GM18909 (cell line): Measurements from ENCODE around the gene ST8SIA3.

Experiments used
- ATAC-seq: cut with Tn5 transposase; IDR thresholded peaks from one replicate; pipeline ENCODE4 v1.9.1; 2021; ENCODE audit warnings: mild to moderate bottlenecking; ENCODE audit not compliant: unreplicated experiment, poor library complexity

ST8SIA3 gene

DNA sequence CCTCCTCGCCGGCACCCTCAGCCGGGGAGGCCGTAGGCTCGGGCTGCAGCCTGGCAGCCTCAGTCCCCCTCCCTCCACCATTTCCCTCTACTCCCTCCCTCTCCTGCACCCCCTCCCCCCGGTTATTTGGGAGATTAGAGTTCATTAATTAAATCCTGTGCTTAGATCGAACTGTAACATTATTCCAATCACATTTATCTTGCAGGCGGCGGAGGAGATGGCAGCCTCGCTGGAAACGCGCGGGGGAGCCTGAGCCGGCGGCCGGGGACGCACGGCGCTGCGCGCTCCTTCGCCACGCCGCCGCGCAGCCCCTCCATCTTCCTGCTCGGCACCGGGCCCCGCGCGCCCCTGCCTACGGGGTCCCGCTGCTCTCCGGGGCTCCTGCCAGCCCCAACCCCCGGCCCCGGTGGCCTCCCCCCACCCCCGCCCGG lies at the start of gene ST8SIA3:
Gene ST8SIA3 (plus strand): TSS at position 287 of the 431 bp plus-strand sequence. CDS start 290 bp downstream, outside the sequence.
- ATAC-seq: no peak

DNA sequence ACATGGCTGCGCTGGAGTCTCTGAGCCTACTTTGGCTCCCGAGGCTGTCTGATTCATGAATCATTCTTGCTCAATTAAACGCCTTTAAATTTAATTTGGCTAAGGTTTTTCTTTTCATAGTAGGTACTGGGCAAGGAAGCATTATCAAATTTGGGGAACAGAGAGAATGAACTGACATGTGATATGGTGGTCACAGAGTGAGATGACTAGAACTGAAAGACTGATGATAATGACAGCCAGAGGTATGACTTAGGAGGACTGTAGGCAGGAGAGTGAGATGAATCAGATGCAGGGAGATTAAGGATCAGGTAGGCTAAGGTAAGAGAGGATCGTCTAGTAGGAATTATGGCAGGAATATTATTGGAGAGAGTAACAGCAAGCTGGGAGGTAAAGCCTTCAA lies 40.9 kb upstream of the ST8SIA3 start:
- ATAC-seq: no peak

GRCh38 chr18:57312346-57313144 lies 39.8 kb upstream of the ST8SIA3 start:
- no peak for ATAC-seq

DNA sequence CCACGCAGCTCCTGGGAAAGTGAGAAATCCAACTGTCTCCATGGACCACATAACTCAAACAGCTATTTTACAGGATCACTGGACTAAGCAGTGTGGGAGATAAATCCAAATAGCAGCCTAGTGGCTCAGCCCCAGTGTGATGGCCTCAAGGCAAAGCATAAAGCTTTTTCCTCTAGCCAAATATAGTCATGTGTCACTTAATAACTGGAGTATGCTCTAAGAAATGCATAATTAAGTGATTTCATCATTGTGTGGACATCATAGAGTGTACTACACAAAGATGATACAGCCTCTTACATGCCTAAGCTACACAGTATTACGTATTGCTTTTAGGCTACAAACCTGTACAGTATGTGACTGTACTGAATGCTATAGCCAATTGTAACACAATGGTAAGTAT lies 31.8 kb upstream of the ST8SIA3 start:
- no peak for ATAC-seq

- no peak for ATAC-seq
These were observed 26.7 kb upstream of the ST8SIA3 start for GRCh38 chr18:57325491-57326166.

DNA sequence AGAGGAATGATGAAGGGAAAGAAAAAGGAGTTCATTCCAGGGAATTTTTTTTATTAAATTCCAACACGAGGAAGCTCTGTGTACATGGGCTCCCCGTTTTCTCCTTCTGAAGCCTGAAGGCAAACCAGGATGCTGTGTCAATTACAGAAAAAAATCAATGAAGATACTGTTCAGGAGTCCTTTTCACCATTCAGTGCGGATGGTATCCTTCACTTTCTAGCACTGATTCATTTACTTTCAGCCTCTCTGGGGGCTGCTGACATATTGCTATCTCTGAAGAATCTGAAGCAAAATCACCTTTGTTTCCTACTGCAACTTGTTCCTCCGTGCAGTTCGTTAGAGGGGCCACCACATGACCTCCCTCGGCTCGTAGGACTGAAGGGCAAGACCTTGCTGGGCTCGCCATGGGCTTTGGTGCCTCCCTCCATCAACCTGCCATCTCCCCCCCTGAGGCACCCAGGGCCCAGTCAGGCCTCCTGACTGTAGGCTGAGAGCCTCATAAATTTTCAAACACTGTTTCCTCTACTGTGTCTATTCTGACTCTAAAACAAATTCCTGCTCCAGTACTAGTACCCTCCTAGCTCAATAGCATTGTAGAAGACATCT lies 25.5 kb upstream of the ST8SIA3 start:
- no peak for ATAC-seq

GRCh38 chr18:57328665-57329064 lies 23.7 kb upstream of the ST8SIA3 start:
- ATAC-seq: no peak

- no peak for ATAC-seq
These were observed 22.5 kb upstream of the ST8SIA3 start for GRCh38 chr18:57329856-57330255.

GRCh38 chr18:57331718-57332117 lies 20.6 kb upstream of the ST8SIA3 start:
- ATAC-seq: no peak

DNA sequence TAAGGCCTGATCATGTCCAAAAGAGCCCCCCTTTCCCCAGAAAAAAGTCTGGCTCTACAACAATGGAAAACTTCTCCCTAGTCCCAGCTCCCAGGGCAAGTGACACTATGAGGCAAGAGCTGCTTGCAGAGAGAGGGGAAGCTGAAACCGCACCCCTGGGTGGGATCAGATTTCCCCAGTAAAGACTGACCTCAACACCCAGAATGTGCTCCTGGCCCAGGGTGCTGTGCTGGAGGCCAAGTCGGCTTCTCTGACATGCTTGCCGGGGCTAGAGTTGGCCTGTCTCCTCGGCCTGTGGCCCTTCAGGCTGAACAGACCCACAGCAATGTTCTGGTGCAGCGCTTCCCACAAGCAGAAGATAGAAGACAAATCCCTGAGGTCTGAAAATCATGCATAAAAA lies 18.4 kb upstream of the ST8SIA3 start:
- no peak for ATAC-seq

DNA sequence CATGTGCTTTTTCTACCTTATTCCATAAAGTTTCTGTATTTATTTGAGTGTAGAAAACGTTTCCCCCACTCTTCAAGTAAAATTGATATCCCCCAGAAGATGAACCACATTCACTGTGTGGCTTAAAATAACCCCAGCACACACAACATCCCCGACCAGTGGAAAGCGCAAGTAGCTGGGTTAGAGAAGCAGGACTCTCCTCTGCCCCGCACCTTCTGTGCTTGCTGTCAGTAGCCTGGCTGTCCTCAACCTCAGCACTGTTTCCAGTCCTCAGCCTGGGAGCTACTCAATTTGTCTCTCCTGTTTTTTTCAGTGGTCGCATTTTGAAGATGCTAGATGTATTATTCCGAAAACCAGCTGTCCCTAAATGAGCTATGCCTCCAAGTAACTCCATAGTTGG lies 18.0 kb upstream of the ST8SIA3 start:
- ATAC-seq: no peak

DNA sequence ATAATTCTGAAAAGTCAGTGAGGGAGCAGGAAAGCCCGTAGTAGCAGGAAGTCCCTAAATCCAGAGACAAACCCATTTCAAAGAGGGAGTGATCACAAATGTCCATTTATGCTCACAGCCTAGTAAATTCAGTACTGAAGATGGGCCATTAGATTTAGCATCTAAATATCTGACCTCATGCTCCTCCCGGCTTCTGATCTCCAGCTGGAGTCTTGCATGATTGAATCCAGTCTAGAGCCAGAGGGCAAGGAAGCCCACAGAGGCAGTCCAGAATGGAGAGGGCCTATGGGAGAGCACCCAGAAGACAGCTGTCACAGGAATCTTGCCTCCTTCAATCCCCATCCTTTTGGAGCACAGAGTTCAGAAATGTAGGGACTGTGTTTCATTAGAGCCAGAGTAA lies 16.0 kb upstream of the ST8SIA3 start:
- ATAC-seq: no peak

DNA sequence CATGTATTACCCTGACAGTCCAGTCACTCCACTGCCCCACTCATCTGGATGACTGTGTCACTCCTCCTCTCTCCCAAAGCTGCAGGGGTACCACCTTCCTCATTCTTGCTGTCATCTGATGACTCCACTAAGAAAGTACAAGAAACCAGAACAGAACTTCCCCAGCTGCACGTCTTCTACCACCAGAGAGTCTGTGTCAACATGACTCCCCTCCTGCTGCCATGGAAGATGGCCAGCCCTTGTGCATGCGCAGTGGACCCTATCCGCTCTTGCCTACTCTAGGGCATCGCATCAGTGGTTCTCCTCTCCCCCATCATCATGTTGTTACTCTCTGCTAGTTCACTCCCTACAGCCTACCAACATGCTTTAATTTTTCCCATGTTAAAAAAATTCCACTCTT lies 14.5 kb upstream of the ST8SIA3 start:
- ATAC-seq: no peak

DNA sequence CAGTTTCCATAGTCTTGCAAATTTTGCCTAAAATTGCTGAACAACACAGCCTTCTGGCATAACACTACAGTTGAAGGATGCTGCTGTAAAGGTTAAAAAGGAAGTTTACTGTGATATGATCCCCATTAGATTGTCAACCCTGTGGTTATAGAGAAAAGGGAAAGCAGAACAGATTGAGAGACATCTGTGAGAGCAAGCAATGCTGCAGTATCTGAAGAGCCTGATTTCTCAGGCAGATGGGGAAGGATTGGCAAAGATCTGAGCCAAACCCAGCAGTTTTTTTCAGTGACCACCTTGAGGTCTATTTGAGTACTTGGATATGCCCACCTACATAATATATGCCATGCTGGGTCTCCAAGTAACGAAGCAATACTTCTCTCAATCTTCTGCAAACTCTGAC lies 8.5 kb upstream of the ST8SIA3 start:
- no peak for ATAC-seq

GRCh38 chr18:57346876-57347275 lies 5.5 kb upstream of the ST8SIA3 start:
- no peak for ATAC-seq

DNA sequence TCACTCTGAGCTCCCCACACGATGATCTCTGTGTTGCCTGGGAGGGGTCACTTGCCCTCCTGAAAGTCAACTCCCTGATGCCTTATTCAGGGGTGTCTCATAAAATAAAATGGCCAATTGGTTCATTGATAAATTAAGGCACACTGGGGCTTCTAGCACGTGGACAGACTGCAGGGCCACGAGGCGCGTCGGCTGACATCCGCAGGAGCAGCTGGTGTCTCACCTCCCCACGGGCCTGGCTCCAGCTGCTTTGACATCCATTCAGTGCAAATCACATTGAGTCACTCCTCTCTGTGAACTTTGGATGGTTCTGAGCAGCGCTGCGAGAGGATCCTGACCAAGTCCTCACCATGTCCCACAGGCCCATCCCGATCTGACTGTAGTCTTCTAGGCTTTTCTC lies 4.6 kb upstream of the ST8SIA3 start:
- no peak for ATAC-seq

GRCh38 chr18:57352761-57353136 lies 392 bp downstream of the ST8SIA3 start:
- no peak for ATAC-seq

DNA sequence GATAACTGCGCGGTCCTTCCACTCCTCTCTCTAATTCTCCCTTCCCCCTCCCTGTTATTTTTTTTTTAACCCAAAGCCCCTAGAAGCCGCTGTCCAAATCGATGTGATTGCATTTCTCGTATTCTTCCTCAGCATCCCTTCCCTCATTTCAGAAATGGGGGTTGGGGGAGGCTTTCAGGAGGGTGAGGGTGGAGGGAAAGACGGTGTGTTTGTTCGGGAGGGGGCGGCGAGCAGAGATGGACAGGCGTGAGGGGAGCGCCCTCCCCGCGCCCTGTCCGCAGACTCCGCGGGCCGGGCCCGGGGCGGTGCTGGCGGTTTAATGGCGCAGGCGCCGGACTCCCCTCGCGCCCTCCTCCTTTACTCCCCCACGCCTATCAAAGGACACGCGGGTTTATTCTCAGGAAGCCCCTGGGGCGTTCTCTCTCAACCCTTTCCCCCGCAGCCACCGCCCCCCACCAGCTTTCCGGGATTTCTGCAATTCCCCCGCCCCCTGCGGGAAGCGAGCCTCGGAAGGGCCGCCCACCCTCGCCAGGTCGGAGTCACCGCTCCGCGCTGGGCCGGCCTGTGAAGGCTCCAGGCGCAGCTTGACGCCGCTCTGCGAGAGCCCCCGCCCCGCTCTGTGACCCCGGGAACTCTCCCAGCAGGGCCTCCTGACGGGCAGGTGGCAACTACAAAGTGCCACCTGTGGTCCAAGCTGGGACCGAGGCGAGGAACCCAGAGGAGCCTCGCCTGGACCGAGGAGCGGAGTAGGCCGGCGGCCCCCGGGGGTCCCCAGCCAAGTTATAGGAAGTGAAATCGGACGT lies 981 bp downstream of the ST8SIA3 start:
- ATAC-seq: no peak

DNA sequence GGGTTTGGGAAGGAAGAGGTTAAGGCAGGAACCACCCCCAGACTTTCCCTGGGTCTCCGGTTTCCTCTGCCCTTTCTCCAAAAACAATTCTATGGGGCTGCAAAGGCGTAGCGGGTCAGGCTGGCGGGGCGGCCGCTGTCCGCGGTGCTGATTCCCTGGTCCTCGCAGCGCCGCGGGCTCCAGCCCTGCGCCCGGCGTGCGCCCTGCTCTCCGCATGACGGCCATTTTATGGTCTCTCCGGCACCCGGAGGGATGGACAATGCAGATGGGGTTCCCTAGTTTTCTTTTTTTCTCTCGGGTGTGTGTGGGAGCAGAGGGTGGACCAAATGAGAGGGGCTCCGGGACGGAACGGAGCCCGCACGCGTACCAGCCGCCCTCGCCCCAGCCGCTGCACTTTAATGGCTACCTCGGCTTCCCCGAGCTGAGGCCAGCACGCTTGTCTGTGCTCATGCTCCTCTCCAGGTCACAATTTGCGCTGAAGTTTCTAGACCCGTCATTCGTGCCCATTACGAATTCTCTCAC lies 1.6 kb downstream of the ST8SIA3 start:
- ATAC-seq: no peak

DNA sequence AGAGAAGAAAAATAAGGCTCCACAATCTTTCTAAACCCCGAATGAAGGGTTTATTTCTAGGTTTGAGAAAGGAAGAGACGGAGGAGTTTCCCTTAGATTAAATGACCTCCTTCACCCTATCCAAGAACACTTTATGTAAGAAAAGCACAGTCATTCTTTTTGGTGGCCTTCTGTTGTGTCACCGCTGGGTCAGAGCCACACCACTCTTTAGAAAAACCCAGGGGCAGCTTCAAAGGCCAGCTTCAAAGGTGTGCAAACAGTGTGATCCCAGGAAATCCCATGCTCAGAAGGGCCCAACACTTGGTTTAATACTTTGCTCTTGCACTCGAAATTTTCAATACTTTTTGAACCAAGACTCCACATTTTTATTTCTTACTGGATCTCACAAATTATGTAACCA lies 7.1 kb downstream of the ST8SIA3 start:
- no peak for ATAC-seq
